Fibroblast of mammary gland (primary cell): ENCODE results near the gene NME2.
A peak's percentile ranks its signal among the peaks of the same experiment; 100 is the strongest.
"Not testable (repeated sequence)": the region's sequence is repeated elsewhere in the genome, so short reads cannot be mapped to it uniquely, and the experiment has no call there.

Source experiments
- DNase-seq: peaks from one replicate; pipeline ENCODE4 v3.0.0-alpha.2; 2010; ENCODE audit warnings: low read depth
- H3K4me3 ChIP-seq: 2 replicates; pipeline ENCODE4 v1.5.1; 2011; ENCODE audit warnings: low read depth, mild to moderate bottlenecking, low read length, moderate library complexity; ENCODE audit not compliant: control insufficient read depth
- TF ChIP-seq, protein P1 (sequence below): conservative IDR thresholded peaks from 2 replicates; pipeline ENCODE4 v1.5.1; 2011; ENCODE audit warnings: low read depth, low read length, inconsistent platforms; ENCODE audit not compliant: control insufficient read depth, insufficient read depth

Gene NME2

DNA sequence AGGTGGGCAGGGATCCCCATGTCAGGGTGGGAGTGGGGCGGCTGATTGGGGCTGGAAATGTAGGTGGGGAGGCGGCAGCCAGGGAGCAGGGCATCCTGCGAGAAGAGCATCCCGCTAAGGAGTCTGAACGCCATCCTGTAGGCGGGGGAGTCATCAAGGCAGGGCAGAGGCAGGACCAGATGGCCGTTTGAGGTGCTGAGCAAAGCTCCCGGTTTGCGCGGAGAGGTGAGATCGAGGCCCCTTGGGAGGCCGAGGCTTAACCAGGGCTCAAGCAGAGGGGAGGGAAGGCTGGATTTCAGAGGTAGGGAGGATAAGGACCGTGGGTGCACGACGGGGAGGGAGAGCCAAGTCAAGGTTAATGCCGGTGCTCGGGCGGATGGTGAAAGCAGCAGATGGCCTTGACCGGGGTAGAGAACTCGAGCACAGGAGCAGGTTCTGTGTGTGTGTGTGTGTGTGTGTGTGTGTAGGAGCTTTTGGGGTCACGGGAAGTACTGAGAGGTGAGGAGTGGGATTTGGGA lies 472 bp upstream of the NME2 start:
- peak overlapping the region; percentile 72 for H3K4me3 ChIP-seq
- TF ChIP-seq, protein P1, sequence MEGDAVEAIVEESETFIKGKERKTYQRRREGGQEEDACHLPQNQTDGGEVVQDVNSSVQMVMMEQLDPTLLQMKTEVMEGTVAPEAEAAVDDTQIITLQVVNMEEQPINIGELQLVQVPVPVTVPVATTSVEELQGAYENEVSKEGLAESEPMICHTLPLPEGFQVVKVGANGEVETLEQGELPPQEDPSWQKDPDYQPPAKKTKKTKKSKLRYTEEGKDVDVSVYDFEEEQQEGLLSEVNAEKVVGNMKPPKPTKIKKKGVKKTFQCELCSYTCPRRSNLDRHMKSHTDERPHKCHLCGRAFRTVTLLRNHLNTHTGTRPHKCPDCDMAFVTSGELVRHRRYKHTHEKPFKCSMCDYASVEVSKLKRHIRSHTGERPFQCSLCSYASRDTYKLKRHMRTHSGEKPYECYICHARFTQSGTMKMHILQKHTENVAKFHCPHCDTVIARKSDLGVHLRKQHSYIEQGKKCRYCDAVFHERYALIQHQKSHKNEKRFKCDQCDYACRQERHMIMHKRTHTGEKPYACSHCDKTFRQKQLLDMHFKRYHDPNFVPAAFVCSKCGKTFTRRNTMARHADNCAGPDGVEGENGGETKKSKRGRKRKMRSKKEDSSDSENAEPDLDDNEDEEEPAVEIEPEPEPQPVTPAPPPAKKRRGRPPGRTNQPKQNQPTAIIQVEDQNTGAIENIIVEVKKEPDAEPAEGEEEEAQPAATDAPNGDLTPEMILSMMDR, result no peak
- DNase-seq, result no peak

DNA sequence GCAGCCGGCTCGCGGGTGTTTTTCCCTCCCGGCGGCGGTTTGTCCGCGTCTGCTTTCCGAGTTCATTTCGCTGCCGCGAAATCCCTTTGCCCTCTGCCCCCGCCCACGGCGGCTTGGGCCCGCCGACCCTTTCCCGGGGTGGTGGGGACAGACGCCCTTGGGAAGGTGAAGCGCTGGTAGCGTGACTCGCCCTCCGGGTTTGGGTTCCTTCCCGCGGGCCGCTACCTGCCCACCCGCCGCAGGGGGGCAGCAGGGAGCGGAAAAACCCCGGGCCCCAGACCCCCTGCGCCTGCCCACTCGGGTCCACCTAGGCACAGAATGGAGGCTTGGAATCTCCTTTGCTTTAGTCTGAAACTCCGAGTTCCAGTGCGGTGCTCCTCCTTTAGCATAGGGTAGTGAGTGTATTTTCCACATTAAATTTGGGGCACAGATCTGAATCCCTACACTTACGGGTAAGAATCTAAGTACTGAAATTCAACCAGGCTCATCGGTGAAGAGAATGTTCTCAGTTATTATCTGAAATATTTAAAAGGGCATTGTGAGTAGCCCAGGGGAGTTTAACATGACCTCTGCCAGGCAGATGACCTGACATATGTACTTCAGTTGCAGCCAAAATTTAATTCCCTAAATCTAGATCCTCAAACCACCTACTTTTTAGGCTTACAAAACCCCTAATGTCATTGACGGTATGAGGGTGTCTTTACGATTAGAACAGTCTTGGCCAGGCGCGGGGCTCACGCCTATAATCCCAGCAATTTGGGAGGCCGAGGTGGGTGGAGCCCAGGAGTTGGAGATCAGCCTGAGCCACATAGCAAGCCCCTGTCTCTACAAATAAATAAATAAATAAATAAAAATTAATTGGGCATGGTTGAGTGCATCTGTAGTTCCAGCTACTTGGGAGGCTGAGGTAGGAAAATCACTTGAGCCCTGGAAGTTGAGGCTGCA lies 1.0 kb downstream of the NME2 start:
- DNase-seq, result no peak
- TF ChIP-seq, protein P1, result peak; percentile 58
- H3K4me3 ChIP-seq, result peak overlapping the region; percentile 86

DNA sequence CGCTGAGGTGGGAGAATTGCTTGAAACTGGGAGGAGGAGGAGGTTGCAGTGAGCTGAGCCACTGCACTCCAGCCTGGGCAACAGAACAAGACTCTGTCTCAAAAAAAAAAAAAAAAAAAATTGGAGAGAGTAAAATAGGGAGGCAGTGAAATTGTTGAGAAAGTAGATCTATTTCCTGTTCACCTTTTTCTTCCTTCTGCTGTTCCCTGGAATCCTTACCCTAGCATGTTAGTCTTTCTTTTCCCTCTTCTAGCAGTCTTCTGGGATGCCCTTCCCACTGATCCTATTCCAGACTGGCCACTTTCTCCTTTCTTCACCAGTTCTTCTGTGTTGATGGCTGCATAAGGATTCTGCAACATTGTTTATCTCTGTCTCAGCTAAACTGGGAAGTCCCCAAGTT lies 3.1 kb downstream of the NME2 start:
- TF ChIP-seq, protein P1, result no peak
- H3K4me3 ChIP-seq, result no peak overlapping the region
- no peak for DNase-seq

DNA sequence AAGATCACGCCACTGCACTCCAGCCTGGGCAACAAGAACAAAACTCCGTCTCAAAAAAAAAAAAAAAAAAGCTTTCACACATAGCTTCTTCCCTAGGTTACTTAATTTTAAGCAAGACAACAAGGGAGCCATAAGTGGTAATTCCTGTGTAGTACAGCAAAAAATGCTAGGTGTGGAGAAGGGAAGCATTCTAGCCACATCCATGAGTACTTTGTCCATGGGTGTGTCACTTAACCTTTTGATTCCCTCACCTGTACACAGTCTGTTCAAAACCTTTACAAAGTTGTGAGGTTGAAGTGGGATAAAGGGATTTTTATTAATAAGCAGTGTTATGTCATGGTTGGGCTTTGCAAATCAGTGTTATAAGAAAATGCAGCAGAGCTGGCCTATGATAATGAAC lies 4.5 kb downstream of the NME2 start:
- no peak for DNase-seq
- H3K4me3 ChIP-seq, result no peak overlapping the region
- TF ChIP-seq, protein P1, result no peak

DNA sequence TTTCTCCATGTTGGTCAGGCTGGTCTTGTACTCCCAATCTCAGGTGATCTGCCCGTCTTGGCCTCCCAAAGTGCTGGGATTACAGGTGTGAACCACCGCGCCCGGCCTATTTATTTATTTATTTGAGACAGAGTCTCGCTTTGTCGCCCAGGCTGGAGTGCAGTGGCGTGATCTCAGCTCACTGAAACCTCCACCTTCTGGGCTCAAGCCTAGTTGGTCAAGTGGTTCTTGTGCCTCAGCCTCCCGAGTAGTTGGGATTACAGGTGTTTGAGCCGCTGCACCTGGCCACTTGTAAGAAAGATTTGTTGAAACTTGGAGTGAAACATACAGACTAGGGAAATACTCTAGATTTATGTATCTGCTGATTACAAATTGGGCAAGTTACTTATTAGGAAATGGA lies 5.8 kb downstream of the NME2 start:
- DNase-seq, H3K4me3 ChIP-seq: not testable (repeated sequence)

DNA sequence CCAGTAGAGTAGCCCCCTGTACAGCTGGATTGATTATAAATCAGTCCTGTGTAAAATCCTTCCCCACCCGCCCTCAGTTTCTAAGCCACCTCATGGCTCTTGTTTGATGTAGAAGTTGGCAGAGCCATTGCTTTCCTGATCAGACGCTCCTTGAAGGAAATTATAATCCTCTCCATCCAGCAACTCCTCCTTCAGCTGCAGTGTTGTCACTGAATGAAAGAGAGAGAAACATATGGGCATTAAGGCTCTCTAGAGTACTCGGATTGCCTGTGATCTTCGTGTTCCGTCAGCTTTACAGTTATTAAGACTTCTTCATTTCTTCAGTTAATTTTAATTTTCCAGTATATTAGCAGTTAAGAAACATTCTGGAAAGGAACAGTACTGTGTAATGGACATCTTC lies 14.3 kb downstream of the NME2 start:
- DNase-seq, result no peak
- TF ChIP-seq, protein P1, result no peak
- H3K4me3 ChIP-seq, result no peak overlapping the region

DNA sequence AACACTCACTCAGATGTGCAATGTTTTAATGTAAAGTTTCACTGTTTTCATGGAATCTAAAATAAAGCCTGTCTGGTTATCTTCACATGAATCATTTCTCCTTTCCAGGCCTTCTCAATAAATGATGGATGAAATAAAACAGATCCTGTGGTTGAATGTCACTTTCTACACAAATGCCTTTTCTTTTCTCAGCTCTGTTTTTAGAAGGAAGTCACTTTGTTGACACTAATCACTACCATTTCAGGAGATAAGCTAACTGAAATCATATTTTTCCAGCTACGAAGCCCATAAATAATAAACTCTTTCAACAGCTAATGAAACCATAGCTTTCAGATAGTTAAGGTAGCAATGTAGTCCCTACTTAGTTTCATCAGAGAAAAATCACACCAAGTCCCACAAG lies 17.9 kb downstream of the NME2 start:
- no peak for DNase-seq
- H3K4me3 ChIP-seq, result no peak overlapping the region
- TF ChIP-seq, protein P1, result no peak
